K562 (cell line): Measurements from ENCODE around the gene PRPF6. TPM values are rescaled to one million over a fixed set of nuclear protein-coding genes. Genes with fewer than 3 reads are reported as not detected.
A peak's percentile ranks its signal among the peaks of the same experiment; 100 is the strongest.

ENCODE experiments used
- CHD2 ChIP-seq: IDR thresholded peaks from 2 replicates; pipeline ENCODE4 v1.6.1; 2011; ENCODE audit warnings: low read depth, low read length
- CREB1 ChIP-seq, 2 experiments: sonication (generic) in 1 of 2; formaldehyde crosslinking in 1 of 2; IDR thresholded peaks; 2 replicates each; pipeline versions ENCODE4 v1.6.1 to v1.8.0; 2012 to 2022; ENCODE audit warnings: inconsistent platforms in 1 of 2, mild to moderate bottlenecking in 1 of 2, missing genetic modification reagents in 1 of 2, moderate library complexity in 1 of 2
- DNMT1 ChIP-seq: fragments of 450-650 bp; IDR thresholded peaks from 2 replicates; pipeline ENCODE4 v1.6.1; 2016; ENCODE audit warnings: antibody characterized with exemption, mild to moderate bottlenecking
- FOXK1 ChIP-seq: sonication (generic); formaldehyde crosslinking; IDR thresholded peaks from 2 replicates; pipeline ENCODE4 v1.8.0; 2022; ENCODE audit warnings: missing genetic modification reagents, mild to moderate bottlenecking, borderline replicate concordance
- HDAC3 ChIP-seq: fragments of 450-650 bp; IDR thresholded peaks from 2 replicates; pipeline ENCODE4 v1.6.1; 2018; ENCODE audit warnings: borderline replicate concordance, mild to moderate bottlenecking, moderate library complexity; ENCODE audit not compliant: partially characterized antibody
- HMG20A ChIP-seq: fragments of 450-650 bp; formaldehyde crosslinking; conservative IDR thresholded peaks from 2 replicates; pipeline ENCODE4 v1.4.0; 2020; ENCODE audit warnings: mild to moderate bottlenecking, mixed read lengths
- IRF2 ChIP-seq: sonication (generic); formaldehyde crosslinking; IDR thresholded peaks from 2 replicates; pipeline ENCODE4 v1.8.1; 2022; ENCODE audit warnings: mild to moderate bottlenecking, missing genetic modification reagents
- MAFF ChIP-seq: IDR thresholded peaks from 2 replicates; pipeline ENCODE4 v1.6.1; 2012; ENCODE audit warnings: low read length, improper control_type of control experiment
- NFATC3 ChIP-seq: fragments of 450-650 bp; IDR thresholded peaks from 2 replicates; pipeline ENCODE4 v1.6.1; 2017; ENCODE audit warnings: mild to moderate bottlenecking
- NFE2L1 ChIP-seq: fragments of 450-650 bp; IDR thresholded peaks from 2 replicates; pipeline ENCODE4 v1.6.1; 2016; ENCODE audit warnings: missing genetic modification characterization, low read depth, mild to moderate bottlenecking, missing compliant biosample characterization, moderate library complexity, borderline replicate concordance
- NFIX ChIP-seq: fragments of 250-450 bp; sonication (Bioruptor Pico); IDR thresholded peaks from 2 replicates; pipeline ENCODE4 v1.4.0; 2020; ENCODE audit warnings: low read depth, mild to moderate bottlenecking, moderate library complexity
- NONO ChIP-seq, 2 experiments: fragments of 200-400 bp in 1 of 2; fragments of 450-650 bp in 1 of 2; formaldehyde crosslinking in 1 of 2; IDR thresholded peaks; 2 replicates each; pipeline ENCODE4 v1.6.1; 2017; ENCODE audit warnings: low read depth in 2 of 2, mild to moderate bottlenecking in 2 of 2, moderate library complexity in 2 of 2, low read length in 1 of 2
- PPARD ChIP-seq: fragments of 250-450 bp; sonication (Bioruptor Pico); IDR thresholded peaks from 2 replicates; pipeline ENCODE4 v1.8.0; 2022; ENCODE audit warnings: inconsistent platforms, mild to moderate bottlenecking, moderate library complexity
- PTBP1 ChIP-seq: fragments of 200-400 bp; formaldehyde crosslinking; IDR thresholded peaks from 2 replicates; pipeline ENCODE4 v1.6.1; 2017; ENCODE audit warnings: low read depth, low read length
- SMARCC2 ChIP-seq: fragments of 450-650 bp; IDR thresholded peaks from 2 replicates; pipeline ENCODE4 v1.6.1; 2017; ENCODE audit warnings: antibody characterized with exemption, moderate library complexity, mild to moderate bottlenecking, low read depth
- THRAP3 ChIP-seq: fragments of 450-650 bp; IDR thresholded peaks from 2 replicates; pipeline ENCODE4 v1.6.1; 2016; ENCODE audit warnings: mild to moderate bottlenecking, inconsistent platforms, borderline replicate concordance
- TRIM24 ChIP-seq, 2 experiments: fragments of 450-650 bp; IDR thresholded peaks; 2 replicates each; pipeline ENCODE4 v1.6.1; 2016
- XRCC4 ChIP-seq: IDR thresholded peaks from one replicate; pipeline ENCODE4 v1.6.1; 2011; ENCODE audit not compliant: insufficient read depth, insufficient read length; ENCODE audit errors: extremely low read depth
- ZNF217 ChIP-seq: sonication (generic); formaldehyde crosslinking; IDR thresholded peaks from 2 replicates; pipeline ENCODE4 v1.8.0; 2022; ENCODE audit warnings: mild to moderate bottlenecking, missing genetic modification reagents
- ZNF589 ChIP-seq: fragments of 200-800 bp; sonication (Bioruptor generic); IDR thresholded peaks from 2 replicates; pipeline ENCODE4 v1.6.1; 2016; ENCODE audit warnings: low read depth, missing genetic modification characterization, missing compliant biosample characterization
- ZNF695 ChIP-seq: fragments of 450-650 bp; formaldehyde crosslinking; IDR thresholded peaks from 2 replicates; pipeline ENCODE4 v1.4.0; 2020; ENCODE audit warnings: mild to moderate bottlenecking, moderate library complexity
- polyA plus RNA-seq, 8 experiments: library from polyadenylated mRNA; depleted of rRNA in 4 of 8; stranded (reverse) in 5 of 8; unstranded in 3 of 8; fragments of >200 nt; fragmentation: Nextera tagmentation in 2 of 8; fragmentation: Illumina TruSeq in 1 of 8; extraction: Ambion mirVana in 2 of 8; extraction: Trizol in 1 of 8; gene quantifications; 2 replicates each; pipeline versions ENCODE4 v1.2.1 to v1.2.3, GENCODE V29; 2011 to 2014; ENCODE audit warnings: inconsistent platforms in 1 of 8, missing spikeins in 1 of 8
- total RNA-seq, 7 experiments: library from RNA; depleted of rRNA in 6 of 7; stranded (reverse); fragments of >200 nt in 6 of 7; fragmentation: Illumina TruSeq in 2 of 7; extraction: Trizol in 2 of 7; gene quantifications; 2 replicates each; pipeline versions ENCODE4 v1.2.1 to v1.2.3, GENCODE V29; 2011 to 2021; ENCODE audit warnings: low replicate concordance in 1 of 7
- TF ChIP-seq, protein P1 (sequence below), 2 experiments: fragments of 250-450 bp in 1 of 2; fragments of 450-650 bp in 1 of 2; sonication (Bioruptor Pico) in 1 of 2; IDR thresholded peaks; 2 replicates each; pipeline versions ENCODE4 v1.6.1 to v1.8.0; 2016 to 2021; ENCODE audit warnings: mild to moderate bottlenecking in 2 of 2, moderate library complexity in 2 of 2, missing compliant biosample characterization in 1 of 2, missing genetic modification characterization in 1 of 2
- TF ChIP-seq, protein P2 (sequence below): fragments of 450-650 bp; conservative IDR thresholded peaks from 2 replicates; pipeline ENCODE4 v1.6.1; 2016; ENCODE audit warnings: missing genetic modification characterization, low read depth, mild to moderate bottlenecking, control low read depth, missing compliant biosample characterization
- TF ChIP-seq, protein P3 (sequence below): sonication (generic); formaldehyde crosslinking; IDR thresholded peaks from 2 replicates; pipeline ENCODE4 v1.8.1; 2023; ENCODE audit warnings: mild to moderate bottlenecking, missing genetic modification reagents, moderate library complexity
- TF ChIP-seq, protein P4 (sequence below): fragments of 250-450 bp; sonication (Bioruptor Pico); IDR thresholded peaks from 2 replicates; pipeline ENCODE4 v1.6.1; 2021; ENCODE audit warnings: mild to moderate bottlenecking

The PRPF6 gene
- total and polyA plus RNA-seq, 9 of the 15 experiments (the other 6 are each of a cell fraction or from before 2014, with no cell fraction given): 4.2 to 83.2 (median 59.9) TPM

DNA sequence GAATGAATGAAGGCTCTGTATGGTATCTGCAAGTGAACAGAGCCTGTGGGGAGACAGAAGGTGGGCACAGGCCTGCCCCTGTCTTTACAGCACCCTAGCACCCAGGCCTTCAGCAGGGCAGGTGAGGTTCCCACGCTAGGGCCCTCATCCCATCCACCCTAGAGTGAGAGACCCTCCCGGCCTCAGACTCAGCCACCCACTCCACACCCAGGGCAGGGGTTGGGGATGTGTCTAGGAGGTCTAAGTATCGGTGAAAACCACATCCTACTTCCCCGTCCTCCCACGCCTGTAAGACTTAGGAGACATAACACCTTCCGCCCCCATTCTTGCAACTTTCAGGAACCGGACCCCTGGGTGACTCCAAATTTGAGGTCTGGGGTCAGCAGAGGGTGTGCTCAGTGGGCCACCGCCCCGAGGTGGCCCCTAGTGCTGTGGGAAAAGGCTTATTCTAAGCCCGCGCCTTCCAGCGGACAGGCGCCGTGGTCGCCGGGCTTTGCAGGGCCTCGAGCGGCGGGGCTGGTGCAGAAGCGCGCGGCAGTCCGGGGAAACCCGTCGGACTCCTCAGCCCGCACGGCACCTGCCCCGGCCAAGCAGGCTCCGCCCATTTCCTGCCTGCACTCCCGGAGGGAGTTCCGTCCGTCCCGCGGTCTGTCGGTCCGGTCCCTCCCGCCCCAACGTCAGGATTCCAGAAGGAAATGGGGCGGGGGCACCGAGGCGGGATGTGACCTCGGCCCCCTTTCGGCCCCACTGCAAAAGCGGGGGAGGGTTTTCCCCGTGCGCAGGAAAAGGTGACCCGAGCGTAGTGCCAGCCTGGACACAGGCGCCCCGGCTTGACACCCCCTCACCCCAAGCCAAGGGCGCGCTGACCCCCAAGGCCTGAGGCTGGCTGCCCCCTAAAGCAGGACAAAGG lies 2.4 kb upstream of the PRPF6 start (continued):
- TF ChIP-seq, protein P1, sequence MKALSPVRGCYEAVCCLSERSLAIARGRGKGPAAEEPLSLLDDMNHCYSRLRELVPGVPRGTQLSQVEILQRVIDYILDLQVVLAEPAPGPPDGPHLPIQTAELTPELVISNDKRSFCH (CRISPR knock-in tag; IDR thresholded peaks at IDR 0.05): no peak
- TF ChIP-seq, protein P1 (tag; IDR thresholded peaks at IDR 0.05): 0 out of 2 replicates have a peak, but pooled peaks have one; percentile 18
- TF ChIP-seq CHD2 (no peak), NFATC3 (no peak), NFE2L1 (no peak), IRF2 (CRISPR knock-in tag) (no peak), HDAC3 (no peak), THRAP3 (no peak), NONO (IDR thresholded peaks at IDR 0.05; ENCODE audit: low read depth in 2 of 2, low read length in 1 of 2) (no peak), PTBP1 (no peak), TRIM24 (IDR thresholded peaks at IDR 0.05) (0 out of 4 replicates have a peak, but pooled peaks of 1 of the 2 experiments have one; percentile 37), ZNF589 (no peak), XRCC4 (no peak), CREB1 (IDR thresholded peaks at IDR 0.05) (no peak), CREB1 (CRISPR knock-in tag; IDR thresholded peaks at IDR 0.05) (no peak), DNMT1 (no peak), HMG20A (CRISPR knock-in tag) (no peak), PPARD (no peak), MAFF (no peak), SMARCC2 (no peak), ZNF217 (CRISPR knock-in tag) (no peak), ZNF695 (CRISPR knock-in tag) (no peak), NFIX (no peak), FOXK1 (CRISPR knock-in tag) (no peak)
- TF ChIP-seq, protein P2, sequence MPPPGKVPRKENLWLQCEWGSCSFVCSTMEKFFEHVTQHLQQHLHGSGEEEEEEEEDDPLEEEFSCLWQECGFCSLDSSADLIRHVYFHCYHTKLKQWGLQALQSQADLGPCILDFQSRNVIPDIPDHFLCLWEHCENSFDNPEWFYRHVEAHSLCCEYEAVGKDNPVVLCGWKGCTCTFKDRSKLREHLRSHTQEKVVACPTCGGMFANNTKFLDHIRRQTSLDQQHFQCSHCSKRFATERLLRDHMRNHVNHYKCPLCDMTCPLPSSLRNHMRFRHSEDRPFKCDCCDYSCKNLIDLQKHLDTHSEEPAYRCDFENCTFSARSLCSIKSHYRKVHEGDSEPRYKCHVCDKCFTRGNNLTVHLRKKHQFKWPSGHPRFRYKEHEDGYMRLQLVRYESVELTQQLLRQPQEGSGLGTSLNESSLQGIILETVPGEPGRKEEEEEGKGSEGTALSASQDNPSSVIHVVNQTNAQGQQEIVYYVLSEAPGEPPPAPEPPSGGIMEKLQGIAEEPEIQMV (tag): no peak
- TF ChIP-seq, protein P3, sequence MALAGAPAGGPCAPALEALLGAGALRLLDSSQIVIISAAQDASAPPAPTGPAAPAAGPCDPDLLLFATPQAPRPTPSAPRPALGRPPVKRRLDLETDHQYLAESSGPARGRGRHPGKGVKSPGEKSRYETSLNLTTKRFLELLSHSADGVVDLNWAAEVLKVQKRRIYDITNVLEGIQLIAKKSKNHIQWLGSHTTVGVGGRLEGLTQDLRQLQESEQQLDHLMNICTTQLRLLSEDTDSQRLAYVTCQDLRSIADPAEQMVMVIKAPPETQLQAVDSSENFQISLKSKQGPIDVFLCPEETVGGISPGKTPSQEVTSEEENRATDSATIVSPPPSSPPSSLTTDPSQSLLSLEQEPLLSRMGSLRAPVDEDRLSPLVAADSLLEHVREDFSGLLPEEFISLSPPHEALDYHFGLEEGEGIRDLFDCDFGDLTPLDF (CRISPR knock-in tag): no peak
- TF ChIP-seq, protein P4, sequence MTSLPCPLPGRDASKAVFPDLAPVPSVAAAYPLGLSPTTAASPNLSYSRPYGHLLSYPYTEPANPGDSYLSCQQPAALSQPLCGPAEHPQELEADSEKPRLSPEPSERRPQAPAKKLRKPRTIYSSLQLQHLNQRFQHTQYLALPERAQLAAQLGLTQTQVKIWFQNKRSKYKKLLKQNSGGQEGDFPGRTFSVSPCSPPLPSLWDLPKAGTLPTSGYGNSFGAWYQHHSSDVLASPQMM (CRISPR knock-in tag): no peak
